ENCODE measurements around the gene PITPNC1. TPM values are rescaled to one million over a fixed set of nuclear protein-coding genes. Genes with fewer than 3 reads are reported as not detected.

The PITPNC1 gene
- polyA plus RNA-seq, 1 of the 3 experiments (the other 2 are of a cell fraction): 18.4 TPM

- no peak overlapping the region for H2AFZ ChIP-seq (ENCODE audit: low read depth)
- TF ChIP-seq SMC3 (IDR thresholded peaks at IDR 0.05; ENCODE audit: low read depth, low read length) (no peak), ELF1 (IDR thresholded peaks at IDR 0.05) (no peak)
- no peaks in the 10 kb centered on the region for H3K36me3 ChIP-seq (replicated peaks in 1 of 2; ENCODE audit: control insufficient read depth in 1 of 2, insufficient read depth in 2 of 2, low read length in 1 of 2)
- H3K27me3 ChIP-seq (ENCODE audit: insufficient read depth): no peaks in the 10 kb centered on the region
- no peaks in the 10 kb centered on the region for H3K9me3 ChIP-seq
- no peak overlapping the region for H3K4me3 ChIP-seq (ENCODE audit: low read depth in 2 of 2, low read length in 1 of 2)
- no peaks in the 10 kb centered on the region for H3K9me2 ChIP-seq
- H3K4me1 ChIP-seq (ENCODE audit: control insufficient read depth in 1 of 2, insufficient read depth in 2 of 2, low read depth in 1 of 2, low read length in 1 of 2): peaks cover 5 to 6% of the 10 kb centered on the region in 2 experiments; a peak in 2 of 4 replicates
- H3K4me2 ChIP-seq: no peak overlapping the region
- no peak overlapping the region for H3K9ac ChIP-seq
- ChIA-PET POLR2A (no interaction called here), CTCF (interaction anchor here (0.8 kb wide), 1 partner anchor 84 kb away, joined by 3 read pairs; no protein-coding TSS in a partner anchor)
- no peak for DNase-seq
- H3K27ac ChIP-seq (ENCODE audit: low read depth in 2 of 2, low read length in 1 of 2): peak overlapping the region in 1 of 2 experiments; percentile 93; a peak in 1 of 4 replicates
- 95% methylated on average over 6 of the region's 6 CpGs for WGBS (ENCODE audit: low lambda C conversion rate)
- peaks cover 47% of the 10 kb centered on the region for H3K79me2 ChIP-seq (ENCODE audit: insufficient read depth)
- H3F3A ChIP-seq (replicated peaks; ENCODE audit: insufficient read depth): peaks cover 21% of the 10 kb centered on the region
- H4K20me1 ChIP-seq (ENCODE audit: insufficient read depth): no peaks in the 10 kb centered on the region
Measured at GRCh38 chr17:67392111-67392510, 15.0 kb downstream of the PITPNC1 start.

GRCh38 chr17:67393809-67394397 lies 16.8 kb downstream of the PITPNC1 start:
- ChIA-PET POLR2A (no interaction called here), CTCF (interaction anchor here (1.0 to 1.5 kb wide), 5 partner anchors 15 to 212 kb away, joined by 3 to 5 read pairs (median 3); no protein-coding TSS in a partner anchor)
- Histone ChIP-seq H3K4me2 (no peak overlapping the region), H3K9ac (no peak overlapping the region), H3K9me3 (no peaks in the 10 kb centered on the region), H3F3A (replicated peaks; ENCODE audit: insufficient read depth) (peaks cover 21% of the 10 kb centered on the region), H4K20me1 (ENCODE audit: insufficient read depth) (no peaks in the 10 kb centered on the region), H3K27ac (ENCODE audit: low read depth in 2 of 2, low read length in 1 of 2) (no peak overlapping the region), H3K4me3 (ENCODE audit: low read depth in 2 of 2, low read length in 1 of 2) (no peak overlapping the region), H3K27me3 (ENCODE audit: insufficient read depth) (no peaks in the 10 kb centered on the region), H3K36me3 (replicated peaks in 1 of 2; ENCODE audit: control insufficient read depth in 1 of 2, insufficient read depth in 2 of 2, low read length in 1 of 2) (no peaks in the 10 kb centered on the region), H3K4me1 (ENCODE audit: control insufficient read depth in 1 of 2, insufficient read depth in 2 of 2, low read depth in 1 of 2, low read length in 1 of 2) (peaks cover 5 to 6% of the 10 kb centered on the region in 2 experiments; a peak in 2 of 4 replicates), H3K79me2 (ENCODE audit: insufficient read depth) (peaks cover 42% of the 10 kb centered on the region), H2AFZ (ENCODE audit: low read depth) (no peak overlapping the region), H3K9me2 (no peaks in the 10 kb centered on the region)
- TF ChIP-seq, protein P1, sequence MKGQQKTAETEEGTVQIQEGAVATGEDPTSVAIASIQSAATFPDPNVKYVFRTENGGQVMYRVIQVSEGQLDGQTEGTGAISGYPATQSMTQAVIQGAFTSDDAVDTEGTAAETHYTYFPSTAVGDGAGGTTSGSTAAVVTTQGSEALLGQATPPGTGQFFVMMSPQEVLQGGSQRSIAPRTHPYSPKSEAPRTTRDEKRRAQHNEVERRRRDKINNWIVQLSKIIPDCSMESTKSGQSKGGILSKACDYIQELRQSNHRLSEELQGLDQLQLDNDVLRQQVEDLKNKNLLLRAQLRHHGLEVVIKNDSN (IDR thresholded peaks at IDR 0.05; ENCODE audit: borderline replicate concordance, low read depth): no peak
- TF ChIP-seq MXI1 (IDR thresholded peaks at IDR 0.05; ENCODE audit: low read depth, low read length) (no peak), EZH2phosphoT487 (IDR thresholded peaks at IDR 0.05; ENCODE audit: borderline replicate concordance, low read depth) (no peak), CTCF (IDR thresholded peaks at IDR 0.05) (no peak), JUND (IDR thresholded peaks at IDR 0.05) (no peak), POLR2AphosphoS5 (IDR thresholded peaks at IDR 0.05; ENCODE audit: low read depth, low read length) (no peak), FOSL2 (IDR thresholded peaks at IDR 0.05; ENCODE audit: borderline replicate concordance, low read depth) (no peak), SIN3A (IDR thresholded peaks at IDR 0.05; ENCODE audit: borderline replicate concordance, low read depth, low read length) (no peak), SMC3 (IDR thresholded peaks at IDR 0.05; ENCODE audit: low read depth, low read length) (no peak), GABPA (IDR thresholded peaks at IDR 0.05; ENCODE audit: low read depth) (no peak), TEAD4 (IDR thresholded peaks at IDR 0.05; ENCODE audit: borderline replicate concordance, insufficient read depth) (no peak), RFX5 (IDR thresholded peaks at IDR 0.05; ENCODE audit: low read length) (no peak), PBX3 (IDR thresholded peaks at IDR 0.05) (no peak), RCOR1 (IDR thresholded peaks at IDR 0.05; ENCODE audit: low read length) (no peak), TCF12 (IDR thresholded peaks at IDR 0.05) (no peak), FOXJ3 (CRISPR knock-in tag; IDR thresholded peaks at IDR 0.05) (no peak), MEF2A (IDR thresholded peaks at IDR 0.05; ENCODE audit: borderline replicate concordance, low read depth) (no peak), MAX (IDR thresholded peaks at IDR 0.05; ENCODE audit: low read depth) (no peak)
- TF ChIP-seq, protein P2, sequence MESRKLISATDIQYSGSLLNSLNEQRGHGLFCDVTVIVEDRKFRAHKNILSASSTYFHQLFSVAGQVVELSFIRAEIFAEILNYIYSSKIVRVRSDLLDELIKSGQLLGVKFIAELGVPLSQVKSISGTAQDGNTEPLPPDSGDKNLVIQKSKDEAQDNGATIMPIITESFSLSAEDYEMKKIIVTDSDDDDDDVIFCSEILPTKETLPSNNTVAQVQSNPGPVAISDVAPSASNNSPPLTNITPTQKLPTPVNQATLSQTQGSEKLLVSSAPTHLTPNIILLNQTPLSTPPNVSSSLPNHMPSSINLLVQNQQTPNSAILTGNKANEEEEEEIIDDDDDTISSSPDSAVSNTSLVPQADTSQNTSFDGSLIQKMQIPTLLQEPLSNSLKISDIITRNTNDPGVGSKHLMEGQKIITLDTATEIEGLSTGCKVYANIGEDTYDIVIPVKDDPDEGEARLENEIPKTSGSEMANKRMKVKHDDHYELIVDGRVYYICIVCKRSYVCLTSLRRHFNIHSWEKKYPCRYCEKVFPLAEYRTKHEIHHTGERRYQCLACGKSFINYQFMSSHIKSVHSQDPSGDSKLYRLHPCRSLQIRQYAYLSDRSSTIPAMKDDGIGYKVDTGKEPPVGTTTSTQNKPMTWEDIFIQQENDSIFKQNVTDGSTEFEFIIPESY (IDR thresholded peaks at IDR 0.05; ENCODE audit: borderline replicate concordance, low read depth): no peak
- TF ChIP-seq, protein P3, sequence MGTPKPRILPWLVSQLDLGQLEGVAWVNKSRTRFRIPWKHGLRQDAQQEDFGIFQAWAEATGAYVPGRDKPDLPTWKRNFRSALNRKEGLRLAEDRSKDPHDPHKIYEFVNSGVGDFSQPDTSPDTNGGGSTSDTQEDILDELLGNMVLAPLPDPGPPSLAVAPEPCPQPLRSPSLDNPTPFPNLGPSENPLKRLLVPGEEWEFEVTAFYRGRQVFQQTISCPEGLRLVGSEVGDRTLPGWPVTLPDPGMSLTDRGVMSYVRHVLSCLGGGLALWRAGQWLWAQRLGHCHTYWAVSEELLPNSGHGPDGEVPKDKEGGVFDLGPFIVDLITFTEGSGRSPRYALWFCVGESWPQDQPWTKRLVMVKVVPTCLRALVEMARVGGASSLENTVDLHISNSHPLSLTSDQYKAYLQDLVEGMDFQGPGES (IDR thresholded peaks at IDR 0.05; ENCODE audit: low read depth, low read length): no peak
- no peak for DNase-seq
- WGBS (ENCODE audit: low lambda C conversion rate): 96% methylated on average over 9 of the region's 9 CpGs
